ENCODE measurements around the gene MYO7B. TPM values are rescaled to one million over a fixed set of nuclear protein-coding genes. Genes with fewer than 3 reads are reported as not detected.

MYO7B gene
- total and polyA plus RNA-seq, 7 donors: 0.28 to 0.61 (median 0.49) TPM

GRCh38 chr2:127594116-127594591 is 58.7 kb downstream of the MYO7B start:
- Histone ChIP-seq H3K9me3 (no peaks in the 10 kb centered on the region), H3K4me1 (no peaks in the 10 kb centered on the region), H3K27me3 (ENCODE audit: insufficient read depth in 3 of 3, low read length in 2 of 3) (no peaks in the 10 kb centered on the region), H3K36me3 (ENCODE audit: insufficient read depth in 1 of 2, low read depth in 1 of 2) (no peaks in the 10 kb centered on the region), H3K4me3 (no peak overlapping the region), H3K27ac (no peak overlapping the region)
- no peak for TF ChIP-seq CTCF (IDR thresholded peaks at IDR 0.05)
- 82 to 90% (median 86%) methylated on average over 10 of the region's 10 CpGs for WGBS, 3 donors
- no peak for ATAC-seq
- intact Hi-C loops (cut with DNase I): loop anchor here in 1 of 2 donors (5.0 to 10.0 kb wide), 2 partner anchors 103 to 231 kb away; no protein-coding TSS in a partner anchor
- DNase-seq: no peak

- DNase-seq: no peak
- no peak for TF ChIP-seq CTCF (IDR thresholded peaks at IDR 0.05)
- Histone ChIP-seq H3K27me3 (ENCODE audit: insufficient read depth in 3 of 3, low read length in 2 of 3) (no peaks in the 10 kb centered on the region), H3K4me1 (no peaks in the 10 kb centered on the region), H3K27ac (no peak overlapping the region), H3K9me3 (no peaks in the 10 kb centered on the region), H3K36me3 (ENCODE audit: insufficient read depth in 1 of 2, low read depth in 1 of 2) (no peaks in the 10 kb centered on the region), H3K4me3 (no peak overlapping the region)
- intact Hi-C loops (cut with DNase I): loop anchor here in 1 of 2 donors (10.0 kb wide), 1 partner anchor 228 kb away; no protein-coding TSS in a partner anchor
- no peak for ATAC-seq
- WGBS, 3 donors: 91 to 95% (median 94%) methylated on average over 14 of the region's 14 CpGs
Measured at GRCh38 chr2:127596311-127597045, 61.0 kb downstream of the MYO7B start.

- no peak for TF ChIP-seq CTCF (IDR thresholded peaks at IDR 0.05)
Measured at GRCh38 chr2:127597046-127597983, 61.8 kb downstream of the MYO7B start.

GRCh38 chr2:127597984-127598380 is 62.5 kb downstream of the MYO7B start:
- Histone ChIP-seq H3K4me1 (no peaks in the 10 kb centered on the region), H3K36me3 (ENCODE audit: insufficient read depth in 1 of 2, low read depth in 1 of 2) (no peaks in the 10 kb centered on the region), H3K27me3 (ENCODE audit: insufficient read depth in 3 of 3, low read length in 2 of 3) (no peaks in the 10 kb centered on the region), H3K4me3 (no peak overlapping the region), H3K9me3 (no peaks in the 10 kb centered on the region), H3K27ac (no peak overlapping the region)
- DNase-seq: no peak
- TF ChIP-seq CTCF (IDR thresholded peaks at IDR 0.05): no peak
- ATAC-seq: no peak
- intact Hi-C loops (cut with DNase I): loop anchor here in 1 of 2 donors (10.0 kb wide), 1 partner anchor 227 kb away; no protein-coding TSS in a partner anchor
- 68 to 83% (median 81%) methylated on average over 4 of the region's 4 CpGs for WGBS, 3 donors

More at GRCh38 chr2:127597046-127597983, 61.8 kb downstream of the MYO7B start:
- no peak for ATAC-seq
- no peak for DNase-seq
- no peaks in the 10 kb centered on the region for H3K36me3 ChIP-seq (ENCODE audit: insufficient read depth in 1 of 2, low read depth in 1 of 2)
- H3K4me1 ChIP-seq: no peaks in the 10 kb centered on the region
- 88 to 92% (median 89%) methylated on average over 17 of the region's 17 CpGs for WGBS, 3 donors
- H3K27me3 ChIP-seq (ENCODE audit: insufficient read depth in 3 of 3, low read length in 2 of 3): no peaks in the 10 kb centered on the region
- no peak overlapping the region for H3K27ac ChIP-seq
- no peaks in the 10 kb centered on the region for H3K9me3 ChIP-seq
- intact Hi-C loops (cut with DNase I): loop anchor here in 1 of 2 donors (10.0 kb wide), 1 partner anchor 227 kb away; no protein-coding TSS in a partner anchor
- H3K4me3 ChIP-seq: no peak overlapping the region

Data from psoas muscle (tissue), 8 donors.